Nucleus accumbens (tissue), 56 donors: ENCODE results near the gene TTC9.

ENCODE experiments used
- DNase-seq, 56 donors: peaks; one replicate each; lab custom pipeline; 2025; lab: John Stamatoyannopoulos, UW

Gene TTC9

GRCh38 chr14:70641548-70642302 is at the start of gene TTC9:
TSS of gene TTC9 (plus strand) at chr14:70641916. CDS start at chr14:70642130, 214 bp downstream.
- DNase-seq = peak in 14 of 56 donors; percentile 20 to 61 (median 35)

GRCh38 chr14:70594461-70594860 is 47.3 kb upstream of the TTC9 start:
- no peak for DNase-seq

- DNase-seq = no peak
These were observed 46.1 kb upstream of the TTC9 start for GRCh38 chr14:70595443-70596185.

- no peak for DNase-seq
These were observed 44.0 kb upstream of the TTC9 start for GRCh38 chr14:70597731-70598130.

- DNase-seq = no peak
These were observed 42.4 kb upstream of the TTC9 start for GRCh38 chr14:70599345-70599744.

GRCh38 chr14:70600382-70601157 is 41.1 kb upstream of the TTC9 start, which contains the start of gene MED6:
TSS of gene MED6 (minus strand) at chr14:70600655. CDS start at chr14:70600637, 18 bp downstream.
- DNase-seq = peak in 55 of 56 donors; percentile 38 to 95 (median 85)

- no peak for DNase-seq
These were observed 40.6 kb upstream of the TTC9 start for GRCh38 chr14:70601162-70601561.

- no peak for DNase-seq
These were observed 39.5 kb upstream of the TTC9 start for GRCh38 chr14:70602254-70602653.

GRCh38 chr14:70611216-70611615 is 30.5 kb upstream of the TTC9 start:
- no peak for DNase-seq

- no peak for DNase-seq
These were observed 25.1 kb upstream of the TTC9 start for GRCh38 chr14:70616646-70617045.

- DNase-seq = no peak
These were observed 23.4 kb upstream of the TTC9 start for GRCh38 chr14:70618314-70618713.

GRCh38 chr14:70619708-70620107 is 22.0 kb upstream of the TTC9 start:
- DNase-seq = no peak

DNA sequence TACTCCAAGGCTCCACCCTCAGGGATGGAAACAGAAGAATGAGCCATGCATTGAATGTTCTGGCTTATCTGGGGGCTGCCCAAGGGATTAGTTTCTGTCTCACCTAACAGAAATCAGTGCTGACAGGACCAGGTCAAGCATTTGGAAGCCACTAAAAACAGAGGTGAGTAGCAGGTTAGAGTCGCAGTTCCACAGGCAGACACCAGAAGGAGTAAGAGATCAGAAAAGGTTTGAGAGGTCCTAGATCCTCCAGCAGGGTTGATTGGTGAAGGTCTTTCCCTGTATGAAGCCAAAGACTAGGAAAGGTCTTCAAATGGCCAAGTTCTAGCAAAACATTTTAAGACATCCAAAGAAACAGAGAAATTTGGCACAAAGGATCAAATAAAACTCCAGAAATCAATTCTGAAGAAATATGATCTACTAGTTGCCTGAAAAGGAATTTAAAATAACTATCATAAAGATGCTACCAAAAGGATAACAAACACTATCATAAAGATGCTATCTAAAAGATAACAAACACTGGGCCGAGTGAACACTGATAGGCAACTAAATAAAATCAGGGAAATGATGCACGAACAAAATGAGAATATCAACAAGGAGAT is 19.5 kb upstream of the TTC9 start:
- no peak for DNase-seq

GRCh38 chr14:70624972-70625371 is 16.7 kb upstream of the TTC9 start:
- DNase-seq = no peak

- no peak for DNase-seq
These were observed 9.8 kb upstream of the TTC9 start for GRCh38 chr14:70631948-70632347.

GRCh38 chr14:70635971-70636595 is 5.6 kb upstream of the TTC9 start:
- no peak for DNase-seq

DNA sequence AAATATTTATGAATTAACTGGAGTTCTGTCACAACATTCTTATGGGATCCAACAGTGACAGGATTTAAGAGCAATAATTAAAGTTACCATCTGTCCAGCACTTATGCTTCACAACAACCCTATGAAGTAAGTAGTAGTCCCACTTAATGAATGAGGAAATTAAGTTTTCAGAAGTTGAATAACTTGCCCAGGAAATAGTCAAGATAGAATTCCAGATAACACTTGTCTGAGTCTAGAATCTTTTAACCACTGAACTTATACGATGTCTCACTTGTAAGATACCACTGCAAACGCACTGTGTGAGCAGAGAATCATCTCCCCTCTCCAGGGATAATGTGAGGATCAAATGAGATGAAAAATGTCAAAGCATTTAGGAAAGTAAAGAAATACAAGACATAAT is 3.3 kb upstream of the TTC9 start:
- DNase-seq = no peak

- peak in 21 of 56 donors; percentile 3 to 74 (median 39) for DNase-seq
These were observed 673 bp upstream of the TTC9 start for GRCh38 chr14:70640938-70641547.
